Muscle of leg (tissue), 9 donors: ENCODE results near the gene CAB39. TPM values are rescaled to one million over a fixed set of nuclear protein-coding genes. Genes with fewer than 3 reads are reported as not detected.

ENCODE experiments used
- polyA plus RNA-seq, 8 donors: library from polyadenylated mRNA; unstranded; fragments of 120-200 nt; gene quantifications; one replicate each; pipeline versions ENCODE4 v1.2.1 to v1.2.3, GENCODE V29; 2013; ENCODE audit warnings: inconsistent platforms in 1 of 8, low replicate concordance in 1 of 8; ENCODE audit not compliant: insufficient read length in 8 of 8, insufficient read depth in 1 of 8
- total RNA-seq: library from RNA; stranded (reverse); fragments of 120-200 nt; gene quantifications from one replicate; pipeline ENCODE4 v1.2.4, GENCODE V29; 2013

CAB39 gene
- total and polyA plus RNA-seq, 9 donors = 48.3 to 61.8 (median 57.9) TPM

Other genes starting within 250 kb of the CAB39 start
- 101 TPM for gene ITM2C, start 152.1 kb downstream of the CAB39 start, total RNA-seq
- gene ITM2C, start 152.1 kb downstream of the CAB39 start, polyA plus RNA-seq = 100 to 1,000 TPM; 152 to 327 (median 226) TPM
- gene GPR55, start 212.4 kb downstream of the CAB39 start, total RNA-seq = not detected
- gene GPR55, start 212.4 kb downstream of the CAB39 start, polyA plus RNA-seq = under 1 TPM in 2 of 8 donors, not detected in 6; 0.04 to 0.08 TPM